Suppressor macrophage treated with lipopolysaccharide for 1 hour (primary cell): ENCODE results near the gene EXOC8.
A peak's percentile ranks its signal among the peaks of the same experiment; 100 is the strongest.

Source experiments
- DNase-seq, 3 donors: peaks; one replicate each; pipeline ENCODE4 v3.0.0-alpha.2; 2020 to 2022

EXOC8 gene

GRCh38 chr1:231337472-231338269, at the start of gene EXOC8:
TSS of gene EXOC8 (minus strand) at chr1:231337852. CDS start at chr1:231337745, 107 bp downstream.
- DNase-seq: peak; percentile 97 to 100 (median 99)

GRCh38 chr1:231386466-231386865, 48.8 kb upstream of the EXOC8 start:
- DNase-seq: no peak

- no peak for DNase-seq
Observed at GRCh38 chr1:231385416-231385748, 47.7 kb upstream of the EXOC8 start.

GRCh38 chr1:231384696-231385415, 47.2 kb upstream of the EXOC8 start:
- no peak for DNase-seq

GRCh38 chr1:231383159-231383860, 45.7 kb upstream of the EXOC8 start:
- DNase-seq: peak; percentile 76 to 84 (median 83)

GRCh38 chr1:231382426-231382825, 44.8 kb upstream of the EXOC8 start:
- no peak for DNase-seq

GRCh38 chr1:231381729-231382128, 44.1 kb upstream of the EXOC8 start:
- no peak for DNase-seq

GRCh38 chr1:231376875-231377549, 39.4 kb upstream of the EXOC8 start:
- no peak for DNase-seq

- peak in 1 of 3 donors; percentile 30 for DNase-seq
Observed at GRCh38 chr1:231376101-231376500, 38.4 kb upstream of the EXOC8 start.

- no peak for DNase-seq
Observed at GRCh38 chr1:231374394-231374793, 36.7 kb upstream of the EXOC8 start.

GRCh38 chr1:231372501-231372900, 34.8 kb upstream of the EXOC8 start:
- DNase-seq: no peak

GRCh38 chr1:231369282-231369681, 31.6 kb upstream of the EXOC8 start:
- peak in 2 of 3 donors; percentile 12 to 14 for DNase-seq

GRCh38 chr1:231364192-231364591, 26.5 kb upstream of the EXOC8 start:
- DNase-seq: no peak

- no peak for DNase-seq
Observed at GRCh38 chr1:231363624-231364023, 26.0 kb upstream of the EXOC8 start.

- DNase-seq: no peak
Observed at GRCh38 chr1:231362325-231362724, 24.7 kb upstream of the EXOC8 start.

- DNase-seq: peak; percentile 76 to 89 (median 86)
Observed at GRCh38 chr1:231359113-231359512, 21.5 kb upstream of the EXOC8 start.

GRCh38 chr1:231357831-231358354, 20.2 kb upstream of the EXOC8 start:
- peak; percentile 73 to 86 (median 84) for DNase-seq

- no peak for DNase-seq
Observed at GRCh38 chr1:231357187-231357772, 19.6 kb upstream of the EXOC8 start.

- DNase-seq: peak in 1 of 3 donors; percentile 22
Observed at GRCh38 chr1:231355171-231355570, 17.5 kb upstream of the EXOC8 start.

GRCh38 chr1:231354330-231355020, 16.8 kb upstream of the EXOC8 start:
- no peak for DNase-seq

GRCh38 chr1:231353086-231353485, 15.4 kb upstream of the EXOC8 start:
- no peak for DNase-seq

GRCh38 chr1:231351816-231352215, 14.2 kb upstream of the EXOC8 start:
- DNase-seq: no peak
